Gastroesophageal sphincter (tissue), 3 donors: ENCODE data around the gene GNAI3.

Experiments used
- CTCF ChIP-seq, 4 experiments: fragments of 200-600 bp in 2 of 4; fragments of 450-650 bp in 2 of 4; sonication (generic) in 1 of 4; IDR thresholded peaks; one replicate each; pipeline ENCODE4 v1.5.1; 2017 to 2019; ENCODE audit warnings: antibody characterized with exemption in 4 of 4, mild to moderate bottlenecking in 2 of 4, moderate library complexity in 2 of 4
- EP300 ChIP-seq: sonication (generic); formaldehyde crosslinking; IDR thresholded peaks from one replicate; pipeline ENCODE4 v1.6.1; 2017; ENCODE audit warnings: antibody characterized with exemption, mild to moderate bottlenecking

GRCh38 chr1:109664671-109665070 is 116.3 kb downstream of the GNAI3 start:
- no peak for TF ChIP-seq CTCF (IDR thresholded peaks at IDR 0.05)
- TF ChIP-seq EP300 = no peak
